HepG2 (cell line): Measurements from ENCODE around the gene USP7. TPM values are rescaled to one million over a fixed set of nuclear protein-coding genes. Genes with fewer than 3 reads are reported as not detected.

Experiments
- ELF3 ChIP-seq: IDR thresholded peaks from 2 replicates; pipeline ENCODE4 v1.6.1; 2016; ENCODE audit warnings: missing genetic modification reagents, missing compliant biosample characterization
- ERF ChIP-seq: IDR thresholded peaks from 2 replicates; pipeline ENCODE4 v1.6.1; 2018; ENCODE audit warnings: missing biosample characterization, missing genetic modification reagents
- FOXJ3 ChIP-seq: sonication (generic); formaldehyde crosslinking; IDR thresholded peaks from 2 replicates; pipeline ENCODE4 v1.4.0; 2020; ENCODE audit warnings: missing genetic modification reagents, mild to moderate bottlenecking, borderline replicate concordance
- HCFC1 ChIP-seq: fragments of 150-350 bp; IDR thresholded peaks from 2 replicates; pipeline ENCODE4 v1.6.1; 2014; ENCODE audit warnings: low read depth, low read length
- MED13 ChIP-seq: sonication (generic); formaldehyde crosslinking; IDR thresholded peaks from 2 replicates; pipeline ENCODE4 v1.5.0; 2020; ENCODE audit warnings: missing genetic modification reagents
- MTA3 ChIP-seq: sonication (generic); formaldehyde crosslinking; IDR thresholded peaks from 2 replicates; pipeline ENCODE4 v1.4.0; 2020; ENCODE audit warnings: missing genetic modification reagents
- MXD4 ChIP-seq: IDR thresholded peaks from 2 replicates; pipeline ENCODE4 v1.6.1; 2016; ENCODE audit warnings: mild to moderate bottlenecking, missing biosample characterization, missing genetic modification reagents
- NFATC3 ChIP-seq: sonication (generic); formaldehyde crosslinking; IDR thresholded peaks from 2 replicates; pipeline ENCODE4 v1.5.1; 2020; ENCODE audit warnings: mild to moderate bottlenecking, missing genetic modification reagents
- NPAS2 ChIP-seq: sonication (generic); formaldehyde crosslinking; IDR thresholded peaks from 2 replicates; pipeline ENCODE4 v1.8.0; 2022; ENCODE audit warnings: mild to moderate bottlenecking, missing genetic modification reagents, borderline replicate concordance
- SALL2 ChIP-seq: sonication (generic); formaldehyde crosslinking; IDR thresholded peaks from 2 replicates; pipeline ENCODE4 v1.8.1; 2023; ENCODE audit warnings: mild to moderate bottlenecking, missing genetic modification reagents, inconsistent platforms
- TAF1 ChIP-seq: sonication (generic); formaldehyde crosslinking; IDR thresholded peaks from 2 replicates; pipeline ENCODE4 v1.4.0; 2020; ENCODE audit warnings: missing genetic modification reagents
- TAF15 ChIP-seq: fragments of 200-400 bp; formaldehyde crosslinking; IDR thresholded peaks from one replicate; pipeline ENCODE4 v1.6.1; 2018; ENCODE audit warnings: mild to moderate bottlenecking, low read depth, low read length; ENCODE audit not compliant: poor library complexity, severe bottlenecking
- ZFP36 ChIP-seq: fragments of 150-350 bp; IDR thresholded peaks from 2 replicates; pipeline ENCODE4 v1.6.1; 2018; ENCODE audit warnings: borderline replicate concordance, low read length, low read depth; ENCODE audit not compliant: partially characterized antibody
- ZFP90 ChIP-seq: sonication (generic); formaldehyde crosslinking; IDR thresholded peaks from 2 replicates; pipeline ENCODE4 v1.8.0; 2022; ENCODE audit warnings: missing genetic modification reagents, mild to moderate bottlenecking, inconsistent platforms, borderline replicate concordance
- ZNF343 ChIP-seq: sonication (generic); formaldehyde crosslinking; IDR thresholded peaks from 2 replicates; pipeline ENCODE4 v1.4.0; 2020; ENCODE audit warnings: mild to moderate bottlenecking, missing genetic modification reagents
- ZNF572 ChIP-seq: sonication (generic); formaldehyde crosslinking; IDR thresholded peaks from 2 replicates; pipeline ENCODE4 v1.5.1; 2020; ENCODE audit warnings: mild to moderate bottlenecking, missing genetic modification reagents
- ZNF737 ChIP-seq: sonication (generic); formaldehyde crosslinking; IDR thresholded peaks from 2 replicates; pipeline ENCODE4 v1.5.0; 2020; ENCODE audit warnings: missing genetic modification reagents, mild to moderate bottlenecking, borderline replicate concordance
- ZNF776 ChIP-seq: sonication (generic); formaldehyde crosslinking; IDR thresholded peaks from 2 replicates; pipeline ENCODE4 v1.4.0; 2020; ENCODE audit warnings: mild to moderate bottlenecking, missing genetic modification reagents
- ZNF879 ChIP-seq: sonication (generic); formaldehyde crosslinking; IDR thresholded peaks from 2 replicates; pipeline ENCODE4 v1.8.1; 2023; ENCODE audit warnings: missing genetic modification reagents
- polyA plus RNA-seq, 8 experiments: library from polyadenylated mRNA; depleted of rRNA in 3 of 8; stranded (reverse) in 7 of 8; unstranded in 1 of 8; fragments of >200 nt; fragmentation: Illumina TruSeq in 4 of 8; extraction: Trizol in 4 of 8; gene quantifications; 2 replicates each; pipeline versions ENCODE4 v1.2.1 to v1.2.3, GENCODE V29; 2011 to 2016; ENCODE audit warnings: low read depth in 4 of 8, missing spikeins in 1 of 8, mixed read lengths in 1 of 8; ENCODE audit not compliant: insufficient read depth in 1 of 8
- total RNA-seq, 5 experiments: library from RNA; depleted of rRNA; stranded (reverse); fragments of >200 nt; fragmentation: Illumina TruSeq; extraction: Trizol; gene quantifications; 2 replicates each; pipeline ENCODE4 v1.2.3, GENCODE V29; 2016; ENCODE audit warnings: low read depth in 1 of 5
- TF ChIP-seq, protein P1 (sequence below): sonication (generic); formaldehyde crosslinking; IDR thresholded peaks from 2 replicates; pipeline ENCODE4 v1.9.0; 2021; ENCODE audit warnings: missing genetic modification reagents, mild to moderate bottlenecking, borderline replicate concordance
- TF ChIP-seq, protein P2 (sequence below): sonication (generic); formaldehyde crosslinking; IDR thresholded peaks from 2 replicates; pipeline ENCODE4 v1.4.0; 2020; ENCODE audit warnings: missing genetic modification reagents, borderline replicate concordance
- TF ChIP-seq, protein P3 (sequence below): sonication (generic); formaldehyde crosslinking; IDR thresholded peaks from 2 replicates; pipeline ENCODE4 v1.4.0; 2020; ENCODE audit warnings: missing genetic modification reagents

Gene USP7
- total and polyA plus RNA-seq, 2 of the 13 experiments (the other 11 are each of a cell fraction or from before 2014, with no cell fraction given): 52.5 to 173 TPM

DNA sequence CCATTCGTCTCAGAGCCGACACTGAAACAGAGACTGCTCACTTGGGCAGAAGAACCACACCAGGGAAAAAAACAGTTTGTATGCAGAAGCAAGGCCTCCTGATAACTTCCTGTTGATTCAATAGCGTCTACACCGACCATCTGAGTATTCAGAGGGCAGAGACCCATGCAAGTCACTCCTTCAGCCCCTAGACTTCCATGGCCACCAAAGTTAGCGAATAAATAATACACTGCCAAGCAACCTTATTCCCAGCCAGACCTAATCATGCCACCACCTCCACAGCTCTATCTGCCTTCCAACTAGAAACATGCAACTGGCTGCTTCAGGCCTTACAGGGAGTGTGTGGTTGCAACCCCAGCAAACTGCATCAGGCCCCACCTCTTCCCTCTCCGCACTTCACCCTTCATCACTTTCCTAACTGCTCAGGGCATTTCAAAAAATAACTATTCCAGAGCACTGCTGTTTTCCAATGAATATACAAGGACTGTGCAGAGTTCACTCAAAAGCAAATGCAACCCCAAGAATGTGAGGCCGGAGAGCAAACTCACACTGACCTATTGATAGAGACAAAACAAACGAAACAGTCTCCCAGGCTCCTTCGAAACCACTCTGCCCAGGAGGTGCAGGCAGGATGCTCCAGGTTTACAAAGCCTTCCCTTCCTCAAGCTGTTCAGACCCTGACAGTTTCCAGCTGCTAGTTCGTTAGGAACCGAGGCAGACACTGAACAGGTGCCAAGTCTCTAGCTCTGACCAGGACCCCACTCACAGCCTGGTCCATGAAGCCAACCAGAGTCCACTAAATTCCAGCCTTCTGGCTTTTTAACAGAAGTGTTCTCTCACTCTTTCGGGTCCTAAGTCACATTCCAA is 3.6 kb downstream of the USP7 start (continued):
- TF ChIP-seq, protein P1, sequence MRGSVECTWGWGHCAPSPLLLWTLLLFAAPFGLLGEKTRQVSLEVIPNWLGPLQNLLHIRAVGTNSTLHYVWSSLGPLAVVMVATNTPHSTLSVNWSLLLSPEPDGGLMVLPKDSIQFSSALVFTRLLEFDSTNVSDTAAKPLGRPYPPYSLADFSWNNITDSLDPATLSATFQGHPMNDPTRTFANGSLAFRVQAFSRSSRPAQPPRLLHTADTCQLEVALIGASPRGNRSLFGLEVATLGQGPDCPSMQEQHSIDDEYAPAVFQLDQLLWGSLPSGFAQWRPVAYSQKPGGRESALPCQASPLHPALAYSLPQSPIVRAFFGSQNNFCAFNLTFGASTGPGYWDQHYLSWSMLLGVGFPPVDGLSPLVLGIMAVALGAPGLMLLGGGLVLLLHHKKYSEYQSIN: no peak
- peak; percentile 79 for TF ChIP-seq ZNF343 (CRISPR knock-in tag)
- no peak for TF ChIP-seq MED13 (CRISPR knock-in tag)
- peak; percentile 56 for TF ChIP-seq ELF3
- no peak for TF ChIP-seq ZFP36
- TF ChIP-seq, protein P2, sequence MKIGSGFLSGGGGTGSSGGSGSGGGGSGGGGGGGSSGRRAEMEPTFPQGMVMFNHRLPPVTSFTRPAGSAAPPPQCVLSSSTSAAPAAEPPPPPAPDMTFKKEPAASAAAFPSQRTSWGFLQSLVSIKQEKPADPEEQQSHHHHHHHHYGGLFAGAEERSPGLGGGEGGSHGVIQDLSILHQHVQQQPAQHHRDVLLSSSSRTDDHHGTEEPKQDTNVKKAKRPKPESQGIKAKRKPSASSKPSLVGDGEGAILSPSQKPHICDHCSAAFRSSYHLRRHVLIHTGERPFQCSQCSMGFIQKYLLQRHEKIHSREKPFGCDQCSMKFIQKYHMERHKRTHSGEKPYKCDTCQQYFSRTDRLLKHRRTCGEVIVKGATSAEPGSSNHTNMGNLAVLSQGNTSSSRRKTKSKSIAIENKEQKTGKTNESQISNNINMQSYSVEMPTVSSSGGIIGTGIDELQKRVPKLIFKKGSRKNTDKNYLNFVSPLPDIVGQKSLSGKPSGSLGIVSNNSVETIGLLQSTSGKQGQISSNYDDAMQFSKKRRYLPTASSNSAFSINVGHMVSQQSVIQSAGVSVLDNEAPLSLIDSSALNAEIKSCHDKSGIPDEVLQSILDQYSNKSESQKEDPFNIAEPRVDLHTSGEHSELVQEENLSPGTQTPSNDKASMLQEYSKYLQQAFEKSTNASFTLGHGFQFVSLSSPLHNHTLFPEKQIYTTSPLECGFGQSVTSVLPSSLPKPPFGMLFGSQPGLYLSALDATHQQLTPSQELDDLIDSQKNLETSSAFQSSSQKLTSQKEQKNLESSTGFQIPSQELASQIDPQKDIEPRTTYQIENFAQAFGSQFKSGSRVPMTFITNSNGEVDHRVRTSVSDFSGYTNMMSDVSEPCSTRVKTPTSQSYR (CRISPR knock-in tag): 0 out of 2 replicates have a peak, but pooled peaks have one; percentile 47
- TF ChIP-seq ERF (CRISPR knock-in tag): 0 out of 2 replicates have a peak, but pooled peaks have one; percentile 40
- TF ChIP-seq ZNF572 (CRISPR knock-in tag): no peak
- TF ChIP-seq ZNF776 (CRISPR knock-in tag): no peak
- no peak for TF ChIP-seq TAF15
- no peak for TF ChIP-seq SALL2
- peak; percentile 64 for TF ChIP-seq FOXJ3 (CRISPR knock-in tag)
- TF ChIP-seq, protein P3, sequence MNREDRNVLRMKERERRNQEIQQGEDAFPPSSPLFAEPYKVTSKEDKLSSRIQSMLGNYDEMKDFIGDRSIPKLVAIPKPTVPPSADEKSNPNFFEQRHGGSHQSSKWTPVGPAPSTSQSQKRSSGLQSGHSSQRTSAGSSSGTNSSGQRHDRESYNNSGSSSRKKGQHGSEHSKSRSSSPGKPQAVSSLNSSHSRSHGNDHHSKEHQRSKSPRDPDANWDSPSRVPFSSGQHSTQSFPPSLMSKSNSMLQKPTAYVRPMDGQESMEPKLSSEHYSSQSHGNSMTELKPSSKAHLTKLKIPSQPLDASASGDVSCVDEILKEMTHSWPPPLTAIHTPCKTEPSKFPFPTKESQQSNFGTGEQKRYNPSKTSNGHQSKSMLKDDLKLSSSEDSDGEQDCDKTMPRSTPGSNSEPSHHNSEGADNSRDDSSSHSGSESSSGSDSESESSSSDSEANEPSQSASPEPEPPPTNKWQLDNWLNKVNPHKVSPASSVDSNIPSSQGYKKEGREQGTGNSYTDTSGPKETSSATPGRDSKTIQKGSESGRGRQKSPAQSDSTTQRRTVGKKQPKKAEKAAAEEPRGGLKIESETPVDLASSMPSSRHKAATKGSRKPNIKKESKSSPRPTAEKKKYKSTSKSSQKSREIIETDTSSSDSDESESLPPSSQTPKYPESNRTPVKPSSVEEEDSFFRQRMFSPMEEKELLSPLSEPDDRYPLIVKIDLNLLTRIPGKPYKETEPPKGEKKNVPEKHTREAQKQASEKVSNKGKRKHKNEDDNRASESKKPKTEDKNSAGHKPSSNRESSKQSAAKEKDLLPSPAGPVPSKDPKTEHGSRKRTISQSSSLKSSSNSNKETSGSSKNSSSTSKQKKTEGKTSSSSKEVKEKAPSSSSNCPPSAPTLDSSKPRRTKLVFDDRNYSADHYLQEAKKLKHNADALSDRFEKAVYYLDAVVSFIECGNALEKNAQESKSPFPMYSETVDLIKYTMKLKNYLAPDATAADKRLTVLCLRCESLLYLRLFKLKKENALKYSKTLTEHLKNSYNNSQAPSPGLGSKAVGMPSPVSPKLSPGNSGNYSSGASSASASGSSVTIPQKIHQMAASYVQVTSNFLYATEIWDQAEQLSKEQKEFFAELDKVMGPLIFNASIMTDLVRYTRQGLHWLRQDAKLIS (CRISPR knock-in tag): no peak
- peak; percentile 57; the same call in 1 of the 2 replicates for TF ChIP-seq NFATC3
- TF ChIP-seq ZFP90 (CRISPR knock-in tag): peak; percentile 47; the same call in 1 of the 2 replicates
- no peak for TF ChIP-seq NPAS2
- TF ChIP-seq TAF1 (CRISPR knock-in tag): peak; percentile 61; the same call in 1 of the 2 replicates
- 0 out of 2 replicates have a peak, but pooled peaks have one; percentile 82 for TF ChIP-seq ZNF879 (CRISPR knock-in tag)
- TF ChIP-seq MTA3: no peak
- TF ChIP-seq ZNF737 (CRISPR knock-in tag): no peak
- peak; percentile 65; the same call in 1 of the 2 replicates for TF ChIP-seq MXD4 (CRISPR knock-in tag)
- no peak for TF ChIP-seq HCFC1
